ENCODE results near the gene DTX1.

DNA sequence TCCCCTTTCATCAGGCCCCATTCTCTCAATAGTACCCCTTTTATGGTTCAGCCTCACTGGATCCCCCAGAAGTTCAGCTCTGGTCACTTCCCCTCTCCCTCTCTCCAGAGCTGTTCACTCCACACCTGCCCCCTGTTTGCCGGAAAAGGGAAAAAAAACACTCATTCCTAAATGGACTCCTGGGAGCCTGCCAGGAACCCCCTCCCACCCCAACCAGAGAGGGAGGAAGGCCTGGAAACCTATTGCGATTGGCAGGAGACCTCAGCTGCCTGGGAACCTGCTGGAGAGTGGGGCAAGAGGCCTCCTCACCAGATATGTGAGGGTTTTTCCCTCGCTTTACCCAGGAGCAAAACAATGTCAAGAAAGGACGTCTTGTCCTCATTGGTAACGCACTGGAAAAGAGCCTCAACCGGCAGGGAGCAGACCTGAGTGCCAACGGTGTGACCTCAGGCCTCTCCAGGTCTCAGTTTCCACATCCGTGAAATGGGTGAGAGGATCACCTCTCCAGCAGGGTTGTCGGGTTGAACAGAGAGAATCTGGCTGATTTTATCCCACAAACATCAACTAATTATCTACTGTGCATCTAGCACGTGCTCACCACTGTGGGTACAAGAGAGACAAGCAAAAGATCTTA, 4.6 kb downstream of the DTX1 start:
- TF ChIP-seq, protein P1, sequence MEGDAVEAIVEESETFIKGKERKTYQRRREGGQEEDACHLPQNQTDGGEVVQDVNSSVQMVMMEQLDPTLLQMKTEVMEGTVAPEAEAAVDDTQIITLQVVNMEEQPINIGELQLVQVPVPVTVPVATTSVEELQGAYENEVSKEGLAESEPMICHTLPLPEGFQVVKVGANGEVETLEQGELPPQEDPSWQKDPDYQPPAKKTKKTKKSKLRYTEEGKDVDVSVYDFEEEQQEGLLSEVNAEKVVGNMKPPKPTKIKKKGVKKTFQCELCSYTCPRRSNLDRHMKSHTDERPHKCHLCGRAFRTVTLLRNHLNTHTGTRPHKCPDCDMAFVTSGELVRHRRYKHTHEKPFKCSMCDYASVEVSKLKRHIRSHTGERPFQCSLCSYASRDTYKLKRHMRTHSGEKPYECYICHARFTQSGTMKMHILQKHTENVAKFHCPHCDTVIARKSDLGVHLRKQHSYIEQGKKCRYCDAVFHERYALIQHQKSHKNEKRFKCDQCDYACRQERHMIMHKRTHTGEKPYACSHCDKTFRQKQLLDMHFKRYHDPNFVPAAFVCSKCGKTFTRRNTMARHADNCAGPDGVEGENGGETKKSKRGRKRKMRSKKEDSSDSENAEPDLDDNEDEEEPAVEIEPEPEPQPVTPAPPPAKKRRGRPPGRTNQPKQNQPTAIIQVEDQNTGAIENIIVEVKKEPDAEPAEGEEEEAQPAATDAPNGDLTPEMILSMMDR (IDR thresholded peaks at IDR 0.05), result no peak
- TF ChIP-seq POLR2A (IDR thresholded peaks at IDR 0.05) (no peak), EP300 (IDR thresholded peaks at IDR 0.05) (no peak)

Measured in tibial nerve (tissue), 4 donors.